Keratinocyte (primary cell): ENCODE data around the gene GLG1. TPM values are rescaled to one million over a fixed set of nuclear protein-coding genes. Genes with fewer than 3 reads are reported as not detected.

Experiments
- DNase-seq: peaks from one replicate; pipeline ENCODE4 v3.0.0-alpha.2; 2011; ENCODE audit warnings: low read depth, missing footprints, low spot score
- FAIRE-seq: peaks from 2 replicates; lab custom pipeline; 2011; peaks lifted over from hg19 to GRCh38; lab: Jason Lieb, UNC
- H2AFZ ChIP-seq: 2 replicates; pipeline ENCODE4 v1.6.0; 2012; ENCODE audit warnings: low read length, control low read depth, inconsistent platforms; ENCODE audit not compliant: control insufficient read depth
- H3K27ac ChIP-seq: 2 replicates; pipeline ENCODE4 v1.5.1; 2011; ENCODE audit warnings: low read length; ENCODE audit not compliant: control insufficient read depth, insufficient read depth
- H3K27me3 ChIP-seq: 3 replicates; pipeline ENCODE4 v1.6.0; 2011; ENCODE audit warnings: low read length; ENCODE audit not compliant: control insufficient read depth, insufficient read depth; ENCODE audit errors: extremely low read depth
- H3K36me3 ChIP-seq, 2 experiments: 2 replicates in 1 of 2; 3 replicates in 1 of 2; pipeline ENCODE4 v1.5.1; 2011; ENCODE audit warnings: low read length in 2 of 2, mild to moderate bottlenecking in 1 of 2; ENCODE audit not compliant: control insufficient read depth in 2 of 2, insufficient read depth in 2 of 2; ENCODE audit errors: extremely low read depth in 1 of 2
- H3K4me1 ChIP-seq: 3 replicates; pipeline ENCODE4 v1.5.1; 2011; ENCODE audit warnings: low read length; ENCODE audit not compliant: control insufficient read depth, insufficient read depth; ENCODE audit errors: extremely low read depth
- H3K4me2 ChIP-seq: 3 replicates; pipeline ENCODE4 v1.6.0; 2011; ENCODE audit warnings: low read depth, low read length; ENCODE audit not compliant: control insufficient read depth, insufficient read depth; ENCODE audit errors: extremely low read depth
- H3K4me3 ChIP-seq, 3 experiments: fragments of 200-600 bp in 1 of 3; sonication (generic) in 1 of 3; 2 replicates in 2 of 3; 3 replicates in 1 of 3; pipeline ENCODE4 v1.5.1; 2011 to 2016; ENCODE audit warnings: low read length in 3 of 3, mild to moderate bottlenecking in 3 of 3, control low read depth in 2 of 3, inconsistent platforms in 1 of 3, low read depth in 1 of 3, mixed read lengths in 1 of 3, mixed run types in 1 of 3, moderate library complexity in 1 of 3; ENCODE audit not compliant: control insufficient read depth in 2 of 3, insufficient read depth in 2 of 3; ENCODE audit errors: extremely low read depth in 1 of 3
- H3K79me2 ChIP-seq: 2 replicates; pipeline ENCODE4 v1.6.0; 2012; ENCODE audit warnings: low read length; ENCODE audit not compliant: control insufficient read depth, insufficient read depth
- H3K9ac ChIP-seq: 3 replicates; pipeline ENCODE4 v1.6.0; 2011; ENCODE audit warnings: low read length; ENCODE audit not compliant: control insufficient read depth, insufficient read depth; ENCODE audit errors: extremely low read depth
- H3K9me1 ChIP-seq: 3 replicates; pipeline ENCODE4 v1.6.0; 2011; ENCODE audit warnings: low read length; ENCODE audit not compliant: control insufficient read depth, insufficient read depth; ENCODE audit errors: extremely low read depth
- H3K9me3 ChIP-seq: 2 replicates; pipeline ENCODE4 v1.5.1; 2012; ENCODE audit warnings: low read depth, low read length; ENCODE audit not compliant: control insufficient read depth
- H4K20me1 ChIP-seq: 3 replicates; pipeline ENCODE4 v1.6.0; 2011; ENCODE audit warnings: low read length; ENCODE audit not compliant: control insufficient read depth, insufficient read depth; ENCODE audit errors: extremely low read depth
- EZH2 ChIP-seq: IDR thresholded peaks from one replicate; pipeline ENCODE4 v1.6.1; 2012; ENCODE audit warnings: inconsistent platforms, mild to moderate bottlenecking, low read length, moderate library complexity
- dilution Hi-C: fragments of 300-500 bp; cut with MboI; formaldehyde crosslinking; loops from one replicate; pipeline ENCODE4 v1.7.0; 2020; ENCODE audit warnings: low sequenced_read_pairs; ENCODE audit not compliant: extremely low pct_ligation_motif_present
- polyA plus RNA-seq, 5 experiments: library from polyadenylated mRNA; depleted of rRNA in 3 of 5; stranded (reverse) in 3 of 5; stranded (forward) in 1 of 5; unstranded in 1 of 5; fragments of >200 nt; gene quantifications; 1 replicate in 1 of 5; 2 replicates in 3 of 5; 3 replicates in 1 of 5; pipeline versions ENCODE4 v1.2.1 to v1.2.3, GENCODE V29; 2011 to 2012; ENCODE audit warnings: missing spikeins in 2 of 5, low read depth in 1 of 5, low replicate concordance in 1 of 5
- TF ChIP-seq, protein P1 (sequence below), 3 experiments: IDR thresholded peaks in 1 of 3; conservative IDR thresholded peaks in 1 of 3; optimal IDR thresholded peaks in 1 of 3; 2 replicates in 2 of 3; 3 replicates in 1 of 3; pipeline versions ENCODE3 to v1.5.1; 2011; ENCODE audit warnings: low read length in 3 of 3, mild to moderate bottlenecking in 3 of 3, moderate library complexity in 2 of 3, control low read depth in 1 of 3, inconsistent platforms in 1 of 3; ENCODE audit not compliant: insufficient read depth in 2 of 3; ENCODE audit errors: extremely low read depth in 1 of 3

Gene GLG1
- polyA plus RNA-seq, 1 donor (not counting 4 experiments of a cell fraction or from before 2014, with no cell fraction given) = 63.6 TPM

DNA sequence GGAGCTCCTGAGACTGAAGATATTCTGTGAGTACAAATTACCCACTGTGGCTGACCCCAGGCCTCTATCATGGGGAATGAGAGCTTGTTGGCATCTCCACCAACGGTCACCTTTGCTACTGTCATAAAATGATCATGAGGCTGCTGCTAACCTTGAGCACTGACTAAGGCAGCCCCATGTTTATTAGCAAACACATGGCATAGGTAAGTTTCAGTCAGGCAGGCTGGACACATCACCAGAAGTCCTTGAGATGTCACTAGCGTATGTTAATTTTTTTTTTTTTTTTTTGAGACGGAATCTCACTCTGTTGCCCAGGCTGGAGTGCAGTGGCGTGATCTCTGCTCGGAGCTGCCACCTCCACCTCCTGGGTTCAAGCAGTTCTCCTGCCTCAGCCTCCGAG is 1.5 kb upstream of the GLG1 start:
- Histone ChIP-seq H3K36me3 (no peaks in the 10 kb centered on the region), H3K9me3 (no peaks in the 10 kb centered on the region), H3K4me1 (peaks cover 19% of the 10 kb centered on the region), H3K4me2 (no peak overlapping the region), H4K20me1 (no peaks in the 10 kb centered on the region), H3K27ac (no peak overlapping the region), H3K4me3 (no peak overlapping the region), H3K27me3 (no peaks in the 10 kb centered on the region), H3K79me2 (peaks cover 35% of the 10 kb centered on the region), H2AFZ (no peak overlapping the region), H3K9me1 (no peaks in the 10 kb centered on the region), H3K9ac (no peak overlapping the region)
- dilution Hi-C loops = no loop called here
- no peak for DNase-seq
- TF ChIP-seq EZH2 = no peak
- TF ChIP-seq, protein P1, sequence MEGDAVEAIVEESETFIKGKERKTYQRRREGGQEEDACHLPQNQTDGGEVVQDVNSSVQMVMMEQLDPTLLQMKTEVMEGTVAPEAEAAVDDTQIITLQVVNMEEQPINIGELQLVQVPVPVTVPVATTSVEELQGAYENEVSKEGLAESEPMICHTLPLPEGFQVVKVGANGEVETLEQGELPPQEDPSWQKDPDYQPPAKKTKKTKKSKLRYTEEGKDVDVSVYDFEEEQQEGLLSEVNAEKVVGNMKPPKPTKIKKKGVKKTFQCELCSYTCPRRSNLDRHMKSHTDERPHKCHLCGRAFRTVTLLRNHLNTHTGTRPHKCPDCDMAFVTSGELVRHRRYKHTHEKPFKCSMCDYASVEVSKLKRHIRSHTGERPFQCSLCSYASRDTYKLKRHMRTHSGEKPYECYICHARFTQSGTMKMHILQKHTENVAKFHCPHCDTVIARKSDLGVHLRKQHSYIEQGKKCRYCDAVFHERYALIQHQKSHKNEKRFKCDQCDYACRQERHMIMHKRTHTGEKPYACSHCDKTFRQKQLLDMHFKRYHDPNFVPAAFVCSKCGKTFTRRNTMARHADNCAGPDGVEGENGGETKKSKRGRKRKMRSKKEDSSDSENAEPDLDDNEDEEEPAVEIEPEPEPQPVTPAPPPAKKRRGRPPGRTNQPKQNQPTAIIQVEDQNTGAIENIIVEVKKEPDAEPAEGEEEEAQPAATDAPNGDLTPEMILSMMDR (optimal IDR thresholded peaks at IDR 0.05 in 1 of 3, IDR thresholded peaks at IDR 0.05 in 1 of 3, conservative IDR thresholded peaks at IDR 0.05 in 1 of 3; ENCODE audit: extremely low read depth in 1 of 3, insufficient read depth in 2 of 3, low read length in 3 of 3) = no peak
- FAIRE-seq = no peak

DNA sequence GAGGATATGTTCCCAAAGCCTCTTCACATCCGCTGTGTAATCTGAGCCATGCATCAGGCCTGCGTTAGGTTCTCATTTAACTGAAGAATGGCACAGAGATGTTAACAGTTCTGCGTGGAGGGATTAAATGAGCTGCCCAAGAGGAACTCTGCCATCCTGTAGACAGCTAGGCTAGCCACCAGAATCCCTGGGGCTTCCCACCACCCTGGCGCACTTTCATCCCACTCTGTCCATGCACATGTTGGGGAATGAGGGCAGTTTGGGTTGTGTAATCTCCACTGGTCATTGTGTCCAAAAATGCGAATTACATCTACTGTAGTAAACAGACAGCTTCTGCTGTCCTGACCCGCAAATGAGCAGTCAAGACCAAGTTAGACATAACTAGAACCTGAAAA is 1.0 kb upstream of the GLG1 start:
- FAIRE-seq = no peak
- Histone ChIP-seq H3K27ac (no peak overlapping the region), H2AFZ (peak overlapping the region; percentile 95), H3K9me3 (no peaks in the 10 kb centered on the region), H3K27me3 (no peaks in the 10 kb centered on the region), H3K36me3 (no peaks in the 10 kb centered on the region), H3K9me1 (no peaks in the 10 kb centered on the region), H3K79me2 (peaks cover 39% of the 10 kb centered on the region), H3K9ac (no peak overlapping the region), H3K4me3 (no peak overlapping the region), H4K20me1 (no peaks in the 10 kb centered on the region), H3K4me1 (peaks cover 19% of the 10 kb centered on the region), H3K4me2 (no peak overlapping the region)
- dilution Hi-C loops = no loop called here
- no peak for DNase-seq
- no peak for TF ChIP-seq EZH2
- TF ChIP-seq, protein P1 (optimal IDR thresholded peaks at IDR 0.05 in 1 of 3, IDR thresholded peaks at IDR 0.05 in 1 of 3, conservative IDR thresholded peaks at IDR 0.05 in 1 of 3; ENCODE audit: extremely low read depth in 1 of 3, insufficient read depth in 2 of 3, low read length in 3 of 3) = no peak
